ENCODE data around the gene U2SURP.

U2SURP gene

GRCh38 chr3:143001369-143002082 is at the start of gene U2SURP:
Gene U2SURP (plus strand): TSS chr3:143001570. CDS start chr3:143001629, 59 bp downstream.
- in situ Hi-C loops (cut with MboI; ENCODE audit: low sequenced_read_pairs): loop anchor here (10.0 kb wide), 1 partner anchor 417 kb away; no protein-coding TSS in a partner anchor

GRCh38 chr3:142951794-142952193 is 49.6 kb upstream of the U2SURP start:
- in situ Hi-C loops (cut with MboI; ENCODE audit: low sequenced_read_pairs): no loop called here

- in situ Hi-C loops (cut with MboI; ENCODE audit: low sequenced_read_pairs): no loop called here
Measured at GRCh38 chr3:142952272-142953193, 48.8 kb upstream of the U2SURP start.

GRCh38 chr3:142953443-142953842 is 47.9 kb upstream of the U2SURP start:
- in situ Hi-C loops (cut with MboI; ENCODE audit: low sequenced_read_pairs): no loop called here

- in situ Hi-C loops (cut with MboI; ENCODE audit: low sequenced_read_pairs): no loop called here
Measured at GRCh38 chr3:142958707-142959106, 42.7 kb upstream of the U2SURP start.

- in situ Hi-C loops (cut with MboI; ENCODE audit: low sequenced_read_pairs): no loop called here
Measured at GRCh38 chr3:142960322-142960850, 41.0 kb upstream of the U2SURP start.

- in situ Hi-C loops (cut with MboI; ENCODE audit: low sequenced_read_pairs): no loop called here
Measured at GRCh38 chr3:142961539-142961938, 39.8 kb upstream of the U2SURP start.

- in situ Hi-C loops (cut with MboI; ENCODE audit: low sequenced_read_pairs): no loop called here
Measured at GRCh38 chr3:142962175-142962519, 39.2 kb upstream of the U2SURP start.

GRCh38 chr3:142962520-142963233 is 38.7 kb upstream of the U2SURP start:
- in situ Hi-C loops (cut with MboI; ENCODE audit: low sequenced_read_pairs): no loop called here

- in situ Hi-C loops (cut with MboI; ENCODE audit: low sequenced_read_pairs): no loop called here
Measured at GRCh38 chr3:142963234-142963515, 38.2 kb upstream of the U2SURP start.

GRCh38 chr3:142963516-142964448 is 37.6 kb upstream of the U2SURP start, which contains the start of gene PAQR9:
Gene PAQR9 (minus strand): TSS chr3:142963674. CDS start chr3:142963336, 338 bp downstream.
- in situ Hi-C loops (cut with MboI; ENCODE audit: low sequenced_read_pairs): no loop called here

GRCh38 chr3:142965581-142965980 is 35.8 kb upstream of the U2SURP start:
- in situ Hi-C loops (cut with MboI; ENCODE audit: low sequenced_read_pairs): no loop called here

- in situ Hi-C loops (cut with MboI; ENCODE audit: low sequenced_read_pairs): no loop called here
Measured at GRCh38 chr3:142966808-142967207, 34.6 kb upstream of the U2SURP start.

- in situ Hi-C loops (cut with MboI; ENCODE audit: low sequenced_read_pairs): no loop called here
Measured at GRCh38 chr3:142968319-142969025, 32.9 kb upstream of the U2SURP start.

- in situ Hi-C loops (cut with MboI; ENCODE audit: low sequenced_read_pairs): no loop called here
Measured at GRCh38 chr3:142971431-142971830, 29.9 kb upstream of the U2SURP start.

- in situ Hi-C loops (cut with MboI; ENCODE audit: low sequenced_read_pairs): no loop called here
Measured at GRCh38 chr3:142972092-142972753, 29.1 kb upstream of the U2SURP start.

GRCh38 chr3:142973217-142974009 is 28.0 kb upstream of the U2SURP start:
- in situ Hi-C loops (cut with MboI; ENCODE audit: low sequenced_read_pairs): no loop called here

- in situ Hi-C loops (cut with MboI; ENCODE audit: low sequenced_read_pairs): no loop called here
Measured at GRCh38 chr3:142975316-142975995, 25.9 kb upstream of the U2SURP start.

Measured in HL-60/S4 (cell line).